IMR-90 (cell line): ENCODE results near the gene PLEKHA8. TPM values are rescaled to one million over a fixed set of nuclear protein-coding genes. Genes with fewer than 3 reads are reported as not detected.

Experiments used
- ATAC-seq: fragments of 200-7000 bp; cut with Tn5 transposase; 2 replicates; pipeline ENCODE4 v1.9.1; 2020; ENCODE audit warnings: low read depth, mild to moderate bottlenecking, moderate library complexity
- BruUV-seq: library from RNA; stranded (reverse); fragments of 400-500 nt; replicated peaks from 2 replicates; lab custom pipeline; 2021; lab: Mats Ljungman, UMichigan
- CTCF ChIA-PET: fragments of 300-600 bp; formaldehyde crosslinking; extraction: SDS; loops from one replicate; lab custom pipeline; 2021; ENCODE audit warnings: antibody characterized with exemption; lab: Yijun Ruan, JAX
- POLR2A ChIA-PET: fragments of 300-600 bp; sonication (Branson Sonifier 250); formaldehyde crosslinking; loops from one replicate; lab custom pipeline; 2022; ENCODE audit warnings: antibody characterized with exemption; ENCODE audit not compliant: unreplicated experiment; lab: Charles Lee
- DNase-seq: peaks from one replicate; pipeline ENCODE4 v3.0.0; 2013
- H2AFZ ChIP-seq: replicated peaks from 2 replicates; pipeline ENCODE3; 2013; ENCODE audit warnings: low read length, mild to moderate bottlenecking; ENCODE audit not compliant: poor library complexity
- H2AK5ac ChIP-seq: 2 replicates; pipeline ENCODE4 v1.6.1; 2013; ENCODE audit warnings: low read depth, low read length, inconsistent platforms
- H2AK9ac ChIP-seq: replicated peaks from 2 replicates; pipeline ENCODE3; 2013; ENCODE audit warnings: mild to moderate bottlenecking, low read depth, low read length, moderate library complexity; ENCODE audit not compliant: poor library complexity
- H2BK120ac ChIP-seq: 2 replicates; pipeline ENCODE4 v1.6.1; 2013; ENCODE audit warnings: low read depth, low read length, inconsistent platforms
- H2BK15ac ChIP-seq: 3 replicates; pipeline ENCODE4 v1.6.1; 2013; ENCODE audit warnings: low read depth, low read length, inconsistent platforms
- H2BK20ac ChIP-seq: 2 replicates; pipeline ENCODE4 v1.6.1; 2013; ENCODE audit warnings: low read depth, mild to moderate bottlenecking, inconsistent platforms, low read length, moderate library complexity
- H2BK5ac ChIP-seq: 2 replicates; pipeline ENCODE4 v1.6.1; 2013; ENCODE audit warnings: mild to moderate bottlenecking, low read depth, low read length, inconsistent platforms; ENCODE audit not compliant: poor library complexity, severe bottlenecking
- H3K14ac ChIP-seq: replicated peaks from 2 replicates; pipeline ENCODE4 v1.6.1; 2013; ENCODE audit warnings: low read depth, low read length, inconsistent platforms
- H3K18ac ChIP-seq: 2 replicates; pipeline ENCODE4 v1.6.1; 2013; ENCODE audit warnings: low read depth, low read length, control low read depth
- H3K23ac ChIP-seq: 2 replicates; pipeline ENCODE4 v1.6.1; 2013; ENCODE audit warnings: low read depth, low read length, inconsistent platforms
- H3K27ac ChIP-seq: 2 replicates; pipeline ENCODE4 v1.5.1; 2013; ENCODE audit warnings: mild to moderate bottlenecking, control low read depth, low read length; ENCODE audit not compliant: insufficient read depth
- H3K27me3 ChIP-seq: 2 replicates; pipeline ENCODE4 v1.6.1; 2013; ENCODE audit warnings: low read length; ENCODE audit not compliant: control insufficient read depth, insufficient read depth
- H3K36me3 ChIP-seq: 2 replicates; pipeline ENCODE4 v1.6.1; 2013; ENCODE audit warnings: low read length, mixed read lengths; ENCODE audit not compliant: control insufficient read depth, insufficient read depth
- H3K4ac ChIP-seq: 2 replicates; pipeline ENCODE4 v1.6.1; 2013; ENCODE audit warnings: low read depth, low read length, inconsistent platforms
- H3K4me1 ChIP-seq: 2 replicates; pipeline ENCODE4 v1.6.1; 2013; ENCODE audit warnings: low read length, mixed read lengths; ENCODE audit not compliant: control insufficient read depth, insufficient read depth
- H3K4me2 ChIP-seq: 2 replicates; pipeline ENCODE4 v1.6.1; 2013; ENCODE audit warnings: low read depth, mild to moderate bottlenecking, control low read depth, low read length, moderate library complexity
- H3K4me3 ChIP-seq: 2 replicates; pipeline ENCODE4 v1.5.1; 2013; ENCODE audit warnings: low read depth, mild to moderate bottlenecking, control low read depth, low read length, moderate library complexity; ENCODE audit not compliant: insufficient read depth
- H3K56ac ChIP-seq: 2 replicates; pipeline ENCODE4 v1.6.1; 2013; ENCODE audit warnings: low read length, inconsistent platforms; ENCODE audit not compliant: insufficient read depth; ENCODE audit errors: extremely low read depth
- H3K79me1 ChIP-seq, 2 experiments: 2 replicates each; pipeline ENCODE4 v1.6.1; 2013; ENCODE audit warnings: low read length in 2 of 2, inconsistent platforms in 1 of 2, low read depth in 1 of 2
- H3K9ac ChIP-seq: 2 replicates; pipeline ENCODE4 v1.6.1; 2013; ENCODE audit warnings: low read depth, low read length, control low read depth
- H3K9me1 ChIP-seq: 2 replicates; pipeline ENCODE4 v1.6.1; 2013; ENCODE audit warnings: low read length, inconsistent platforms; ENCODE audit not compliant: insufficient read depth
- H3K9me3 ChIP-seq: 2 replicates; pipeline ENCODE4 v1.6.1; 2013; ENCODE audit warnings: low read length; ENCODE audit not compliant: control insufficient read depth, insufficient read depth
- H4K20me1 ChIP-seq: 2 replicates; pipeline ENCODE4 v1.6.1; 2013; ENCODE audit warnings: low read length, inconsistent platforms; ENCODE audit not compliant: insufficient read depth
- H4K5ac ChIP-seq: 2 replicates; pipeline ENCODE4 v1.6.1; 2013; ENCODE audit warnings: mild to moderate bottlenecking, low read depth, low read length, control low read depth
- H4K8ac ChIP-seq, 2 experiments: 2 replicates each; pipeline ENCODE4 v1.6.1; 2013; ENCODE audit warnings: low read depth in 2 of 2, low read length in 2 of 2, control low read depth in 1 of 2, inconsistent platforms in 1 of 2
- H4K91ac ChIP-seq: 2 replicates; pipeline ENCODE4 v1.6.1; 2013; ENCODE audit warnings: low read depth, low read length, inconsistent platforms; ENCODE audit not compliant: insufficient read depth
- BHLHE40 ChIP-seq: fragments of 150-350 bp; IDR thresholded peaks from 2 replicates; pipeline ENCODE4 v1.6.1; 2016; ENCODE audit warnings: mild to moderate bottlenecking, low read depth, low read length
- CEBPB ChIP-seq: IDR thresholded peaks from 2 replicates; pipeline ENCODE4 v1.6.1; 2012; ENCODE audit warnings: low read depth, low read length, improper control_type of control experiment
- CHD1 ChIP-seq: IDR thresholded peaks from 2 replicates; pipeline ENCODE4 v1.6.1; 2012; ENCODE audit warnings: low read depth, low read length, improper control_type of control experiment
- FOS ChIP-seq: fragments of 150-350 bp; IDR thresholded peaks from 2 replicates; pipeline ENCODE4 v1.6.1; 2016; ENCODE audit warnings: low read depth, low read length
- MAFK ChIP-seq: IDR thresholded peaks from 2 replicates; pipeline ENCODE4 v1.6.1; 2012; ENCODE audit warnings: low read depth, low read length, improper control_type of control experiment
- MAZ ChIP-seq: IDR thresholded peaks from 2 replicates; pipeline ENCODE4 v1.6.1; 2012; ENCODE audit warnings: low read depth, mild to moderate bottlenecking, low read length, improper control_type of control experiment, moderate library complexity, borderline replicate concordance
- MXI1 ChIP-seq: IDR thresholded peaks from 2 replicates; pipeline ENCODE4 v1.6.1; 2012; ENCODE audit warnings: low read depth, mild to moderate bottlenecking, low read length, moderate library complexity, borderline replicate concordance
- NFE2L2 ChIP-seq: fragments of 150-350 bp; IDR thresholded peaks from 2 replicates; pipeline ENCODE4 v1.6.1; 2016; ENCODE audit warnings: low read depth, mild to moderate bottlenecking, low read length
- POLR2A ChIP-seq: IDR thresholded peaks from 2 replicates; pipeline ENCODE4 v1.6.1; 2012; ENCODE audit warnings: mild to moderate bottlenecking, low read depth, low read length
- RAD21 ChIP-seq: IDR thresholded peaks from 2 replicates; pipeline ENCODE4 v1.6.1; 2012; ENCODE audit warnings: low read length, improper control_type of control experiment
- RCOR1 ChIP-seq: IDR thresholded peaks from 2 replicates; pipeline ENCODE4 v1.6.1; 2012; ENCODE audit warnings: mild to moderate bottlenecking, low read length, improper control_type of control experiment; ENCODE audit not compliant: insufficient replicate concordance
- RFX5 ChIP-seq: IDR thresholded peaks from 2 replicates; pipeline ENCODE4 v1.8.0; 2012; ENCODE audit warnings: low read depth, mild to moderate bottlenecking, low read length, moderate library complexity
- SMC3 ChIP-seq: fragments of 150-350 bp; IDR thresholded peaks from 2 replicates; pipeline ENCODE4 v1.6.1; 2016; ENCODE audit warnings: low read depth, mild to moderate bottlenecking, antibody characterized with exemption, low read length, moderate library complexity
- USF2 ChIP-seq: fragments of 150-350 bp; IDR thresholded peaks from 2 replicates; pipeline ENCODE4 v1.6.1; 2017; ENCODE audit warnings: mild to moderate bottlenecking, antibody characterized with exemption, low read length, low read depth
- WGBS, 2 experiments: methylation state at CpG; one replicate each; pipeline versions ENCODE4 v1.1.5 to v1.1.7; 2013; ENCODE audit warnings: missing lambda C conversion rate in 2 of 2; ENCODE audit not compliant: insufficient read length in 1 of 2; ENCODE audit errors: extremely low coverage in 2 of 2; 5-methylcytosine and 5-hydroxymethylcytosine counted together
- dilution Hi-C: fragments of 300-500 bp; cut with HindIII; formaldehyde crosslinking; loops from one replicate; pipeline ENCODE4 v1.14.3; 2018; ENCODE audit warnings: low sequenced_read_pairs; ENCODE audit not compliant: unreplicated experiment
- in situ Hi-C: fragments of 300-500 bp; cut with MboI; formaldehyde crosslinking; loops from 3 replicates; pipeline ENCODE4 v1.14.3; 2019; ENCODE audit warnings: low sequenced_read_pairs, inconsistent platforms, mixed read lengths
- intact Hi-C: fragments of 100-400 bp; cut with micrococcal nuclease; formaldehyde crosslinking; loops from 2 replicates; pipeline ENCODE4 v1.10.0; 2022
- polyA plus RNA-seq, 3 experiments: library from polyadenylated mRNA; depleted of rRNA; stranded (reverse); fragments of >200 nt; gene quantifications; 2 replicates each; pipeline ENCODE4 v1.2.3, GENCODE V29; 2012; ENCODE audit warnings: low replicate concordance in 1 of 3
- total RNA-seq: library from RNA; depleted of rRNA; stranded (reverse); fragments of >200 nt; gene quantifications from 2 replicates; pipeline ENCODE4 v1.2.3, GENCODE V29; 2012
- TF ChIP-seq, protein P1 (sequence below): conservative IDR thresholded peaks from 2 replicates; pipeline ENCODE4 v1.5.1; 2012; ENCODE audit warnings: mild to moderate bottlenecking, low read depth, low read length, improper control_type of control experiment
- TF ChIP-seq, protein P2 (sequence below): fragments of 150-350 bp; IDR thresholded peaks from 2 replicates; pipeline ENCODE4 v1.6.1; 2016; ENCODE audit warnings: low read depth, mild to moderate bottlenecking, low read length, moderate library complexity, borderline replicate concordance

Gene PLEKHA8
- total and polyA plus RNA-seq, 2 of the 4 experiments (the other 2 are of a cell fraction) = 3.6 to 9.7 TPM

GRCh38 chr7:30146127-30146612 is 118.0 kb downstream of the PLEKHA8 start:
- Histone ChIP-seq H3K23ac (no peak overlapping the region), H3K9me1 (peaks cover 2% of the 10 kb centered on the region; the same call in 1 of the 2 replicates), H3K4ac (no peak overlapping the region), H4K8ac (no peak overlapping the region), H4K91ac (no peak overlapping the region), H3K56ac (no peak overlapping the region), H3K27me3 (no peaks in the 10 kb centered on the region), H2BK5ac (no peak overlapping the region), H3K9ac (no peak overlapping the region), H3K18ac (no peak overlapping the region), H3K4me2 (no peak overlapping the region), H2AK9ac (no peak overlapping the region), H4K5ac (no peak overlapping the region), H3K14ac (no peak overlapping the region), H2BK15ac (no peak overlapping the region), H3K79me1 (peaks cover 10 to 12% of the 10 kb centered on the region in 2 experiments; a peak in 3 of 4 replicates), H2BK20ac (no peak overlapping the region), H2AFZ (no peak overlapping the region), H3K9me3 (no peaks in the 10 kb centered on the region), H4K20me1 (no peaks in the 10 kb centered on the region), H2BK120ac (no peak overlapping the region), H3K36me3 (no peaks in the 10 kb centered on the region; the same call in 1 of the 2 replicates), H2AK5ac (no peak overlapping the region), H3K27ac (no peak overlapping the region), H3K4me3 (no peak overlapping the region), H3K4me1 (peaks cover 5% of the 10 kb centered on the region)
- BruUV-seq = no TSS peak
- ChIA-PET POLR2A (no interaction called here), CTCF (no interaction called here)
- no peak for DNase-seq
- dilution Hi-C loops (no loop called here), intact Hi-C loops (no loop called here), in situ Hi-C loops (no loop called here)
- no peak for TF ChIP-seq FOS
- TF ChIP-seq MAZ = no peak
- no peak for TF ChIP-seq CHD1
- TF ChIP-seq, protein P1, sequence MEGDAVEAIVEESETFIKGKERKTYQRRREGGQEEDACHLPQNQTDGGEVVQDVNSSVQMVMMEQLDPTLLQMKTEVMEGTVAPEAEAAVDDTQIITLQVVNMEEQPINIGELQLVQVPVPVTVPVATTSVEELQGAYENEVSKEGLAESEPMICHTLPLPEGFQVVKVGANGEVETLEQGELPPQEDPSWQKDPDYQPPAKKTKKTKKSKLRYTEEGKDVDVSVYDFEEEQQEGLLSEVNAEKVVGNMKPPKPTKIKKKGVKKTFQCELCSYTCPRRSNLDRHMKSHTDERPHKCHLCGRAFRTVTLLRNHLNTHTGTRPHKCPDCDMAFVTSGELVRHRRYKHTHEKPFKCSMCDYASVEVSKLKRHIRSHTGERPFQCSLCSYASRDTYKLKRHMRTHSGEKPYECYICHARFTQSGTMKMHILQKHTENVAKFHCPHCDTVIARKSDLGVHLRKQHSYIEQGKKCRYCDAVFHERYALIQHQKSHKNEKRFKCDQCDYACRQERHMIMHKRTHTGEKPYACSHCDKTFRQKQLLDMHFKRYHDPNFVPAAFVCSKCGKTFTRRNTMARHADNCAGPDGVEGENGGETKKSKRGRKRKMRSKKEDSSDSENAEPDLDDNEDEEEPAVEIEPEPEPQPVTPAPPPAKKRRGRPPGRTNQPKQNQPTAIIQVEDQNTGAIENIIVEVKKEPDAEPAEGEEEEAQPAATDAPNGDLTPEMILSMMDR = no peak
- TF ChIP-seq NFE2L2 = no peak
- no peak for TF ChIP-seq USF2
- no peak for TF ChIP-seq SMC3
- no peak for TF ChIP-seq MXI1
- no peak for TF ChIP-seq BHLHE40
- no peak for TF ChIP-seq POLR2A
- no peak for TF ChIP-seq RFX5
- no peak for TF ChIP-seq RAD21
- TF ChIP-seq, protein P2, sequence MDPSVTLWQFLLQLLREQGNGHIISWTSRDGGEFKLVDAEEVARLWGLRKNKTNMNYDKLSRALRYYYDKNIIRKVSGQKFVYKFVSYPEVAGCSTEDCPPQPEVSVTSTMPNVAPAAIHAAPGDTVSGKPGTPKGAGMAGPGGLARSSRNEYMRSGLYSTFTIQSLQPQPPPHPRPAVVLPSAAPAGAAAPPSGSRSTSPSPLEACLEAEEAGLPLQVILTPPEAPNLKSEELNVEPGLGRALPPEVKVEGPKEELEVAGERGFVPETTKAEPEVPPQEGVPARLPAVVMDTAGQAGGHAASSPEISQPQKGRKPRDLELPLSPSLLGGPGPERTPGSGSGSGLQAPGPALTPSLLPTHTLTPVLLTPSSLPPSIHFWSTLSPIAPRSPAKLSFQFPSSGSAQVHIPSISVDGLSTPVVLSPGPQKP = no peak
- TF ChIP-seq CEBPB = no peak
- no peak for TF ChIP-seq RCOR1
- TF ChIP-seq MAFK = no peak
- 71% methylated on average over 4 of the region's 13 CpGs; no CpG with 5 or more reads in 1 of the 2 experiments for WGBS, 2 experiments
- ATAC-seq = no peak; the same call in 1 of the 2 replicates
